GM21360 (cell line): ENCODE measurements around the gene EXD2.

Experiments
- ATAC-seq: cut with Tn5 transposase; IDR thresholded peaks from one replicate; pipeline ENCODE4 v1.9.1; 2021; ENCODE audit warnings: mild to moderate bottlenecking, moderate library complexity; ENCODE audit not compliant: unreplicated experiment

The EXD2 gene

GRCh38 chr14:69247676-69248440, 56.6 kb downstream of the EXD2 start:
- no peak for ATAC-seq

GRCh38 chr14:69249603-69250002, 58.3 kb downstream of the EXD2 start:
- no peak for ATAC-seq

GRCh38 chr14:69252851-69253250, 61.6 kb downstream of the EXD2 start:
- ATAC-seq = no peak

- ATAC-seq = no peak
Measured at GRCh38 chr14:69259168-69259526, 67.8 kb downstream of the EXD2 start.

- no peak for ATAC-seq
Measured at GRCh38 chr14:69259527-69260189, 68.4 kb downstream of the EXD2 start, which contains the start of gene GALNT16. GALNT16 (plus strand) TSS chr14:69260158; CDS start chr14:69260291, 133 bp downstream.

- ATAC-seq = no peak
Measured at GRCh38 chr14:69260190-69260860, 69.0 kb downstream of the EXD2 start.

GRCh38 chr14:69260861-69261564, 69.7 kb downstream of the EXD2 start:
- no peak for ATAC-seq

- no peak for ATAC-seq
Measured at GRCh38 chr14:69261761-69262331, 70.5 kb downstream of the EXD2 start.

- no peak for ATAC-seq
Measured at GRCh38 chr14:69262516-69262915, 71.2 kb downstream of the EXD2 start.

- ATAC-seq = no peak
Measured at GRCh38 chr14:69263364-69263763, 72.1 kb downstream of the EXD2 start.

- no peak for ATAC-seq
Measured at GRCh38 chr14:69263771-69264170, 72.5 kb downstream of the EXD2 start.

GRCh38 chr14:69266572-69267345, 75.5 kb downstream of the EXD2 start:
- ATAC-seq = no peak

- no peak for ATAC-seq
Measured at GRCh38 chr14:69267492-69267891, 76.2 kb downstream of the EXD2 start.

- ATAC-seq = no peak
Measured at GRCh38 chr14:69268223-69268622, 76.9 kb downstream of the EXD2 start.

- no peak for ATAC-seq
Measured at GRCh38 chr14:69268763-69269162, 77.5 kb downstream of the EXD2 start.

GRCh38 chr14:69269381-69269780, 78.1 kb downstream of the EXD2 start:
- no peak for ATAC-seq

- no peak for ATAC-seq
Measured at GRCh38 chr14:69270097-69270496, 78.8 kb downstream of the EXD2 start.

GRCh38 chr14:69270795-69271708, 79.8 kb downstream of the EXD2 start:
- ATAC-seq = no peak

- no peak for ATAC-seq
Measured at GRCh38 chr14:69274321-69274720, 83.0 kb downstream of the EXD2 start.
